HEK293 (cell line): ENCODE data around the gene SERPINB11.

Experiments used
- CTCF ChIP-seq: fragments of 450-650 bp; formaldehyde crosslinking; IDR thresholded peaks from 2 replicates; pipeline ENCODE4 v1.5.1; 2016; ENCODE audit warnings: missing biosample characterization, missing genetic modification characterization
- HOXA7 ChIP-seq: sonication (generic); formaldehyde crosslinking; IDR thresholded peaks from 2 replicates; pipeline ENCODE4 v1.8.1; 2022; ENCODE audit warnings: missing genetic modification reagents, borderline replicate concordance
- SETDB1 ChIP-seq: IDR thresholded peaks from one replicate; pipeline ENCODE4 v1.6.1; 2017; ENCODE audit warnings: mild to moderate bottlenecking, low read length, moderate library complexity, mixed read lengths; ENCODE audit not compliant: insufficient read length
- YY1 ChIP-seq: fragments of 450-650 bp; formaldehyde crosslinking; IDR thresholded peaks from 2 replicates; pipeline ENCODE4 v1.5.1; 2018; ENCODE audit warnings: missing biosample characterization, missing genetic modification characterization
- ZBTB49 ChIP-seq: fragments of 450-650 bp; formaldehyde crosslinking; IDR thresholded peaks from 2 replicates; pipeline ENCODE4 v1.5.1; 2016; ENCODE audit warnings: missing biosample characterization, missing genetic modification characterization, low read depth
- ZNF24 ChIP-seq: fragments of 450-650 bp; formaldehyde crosslinking; IDR thresholded peaks from 2 replicates; pipeline ENCODE4 v1.5.1; 2016; ENCODE audit warnings: missing biosample characterization, missing genetic modification characterization
- ZNF324 ChIP-seq: fragments of 450-650 bp; formaldehyde crosslinking; IDR thresholded peaks from 2 replicates; pipeline ENCODE4 v1.5.1; 2016; ENCODE audit warnings: missing biosample characterization, missing genetic modification characterization
- ZNF426 ChIP-seq: fragments of 450-650 bp; formaldehyde crosslinking; IDR thresholded peaks from 2 replicates; pipeline ENCODE4 v1.5.1; 2017; ENCODE audit warnings: missing biosample characterization, missing genetic modification characterization, mild to moderate bottlenecking, inconsistent platforms, moderate library complexity
- ZNF768 ChIP-seq: fragments of 450-650 bp; formaldehyde crosslinking; IDR thresholded peaks from 2 replicates; pipeline ENCODE4 v1.5.1; 2018; ENCODE audit warnings: missing biosample characterization, mild to moderate bottlenecking, missing genetic modification characterization
- ZNF792 ChIP-seq: fragments of 450-650 bp; formaldehyde crosslinking; IDR thresholded peaks from 2 replicates; pipeline ENCODE4 v1.5.1; 2016; ENCODE audit warnings: missing biosample characterization, missing genetic modification characterization
- ZSCAN23 ChIP-seq: fragments of 450-650 bp; formaldehyde crosslinking; IDR thresholded peaks from 2 replicates; pipeline ENCODE4 v1.5.1; 2016; ENCODE audit warnings: missing biosample characterization, missing genetic modification characterization
- TF ChIP-seq, protein P1 (sequence below): fragments of 450-650 bp; formaldehyde crosslinking; IDR thresholded peaks from 2 replicates; pipeline ENCODE4 v1.5.1; 2016; ENCODE audit warnings: missing biosample characterization, missing genetic modification characterization

- TF ChIP-seq CTCF (no peak), ZBTB49 (tag by site-specific recombination) (no peak), SETDB1 (no peak), ZNF24 (tag by site-specific recombination) (no peak), ZNF426 (tag by site-specific recombination) (no peak), YY1 (tag by site-specific recombination) (no peak), HOXA7 (CRISPR knock-in tag) (no peak), ZNF792 (tag by site-specific recombination) (no peak), ZNF324 (tag by site-specific recombination) (no peak), ZNF768 (tag by site-specific recombination) (no peak), ZSCAN23 (tag by site-specific recombination) (no peak)
- TF ChIP-seq, protein P1, sequence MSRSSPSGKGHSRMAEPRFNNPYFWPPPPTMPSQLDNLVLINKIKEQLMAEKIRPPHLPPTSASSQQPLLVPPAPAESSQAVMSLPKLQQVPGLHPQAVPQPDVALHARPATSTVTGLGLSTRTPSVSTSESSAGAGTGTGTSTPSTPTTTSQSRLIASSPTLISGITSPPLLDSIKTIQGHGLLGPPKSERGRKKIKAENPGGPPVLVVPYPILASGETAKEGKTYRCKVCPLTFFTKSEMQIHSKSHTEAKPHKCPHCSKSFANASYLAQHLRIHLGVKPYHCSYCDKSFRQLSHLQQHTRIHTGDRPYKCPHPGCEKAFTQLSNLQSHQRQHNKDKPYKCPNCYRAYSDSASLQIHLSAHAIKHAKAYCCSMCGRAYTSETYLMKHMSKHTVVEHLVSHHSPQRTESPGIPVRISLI (tag by site-specific recombination) = no peak
Observed at GRCh38 chr18:63731215-63731614, 28.5 kb downstream of the SERPINB11 start.
